Activated CD4-positive, alpha-beta T cell treated with anti-CD3 and anti-CD28 coated beads, Interleukin-2, amount 50 U/mL, for 24 hours (primary cell): ENCODE data around the gene ADGRV1.
"Not testable (repeated sequence)": the region's sequence is repeated elsewhere in the genome, so short reads cannot be mapped to it uniquely, and the experiment has no call there.

ENCODE experiments used
- DNase-seq, 2 donors: peaks; one replicate each; pipeline ENCODE4 v3.0.0-alpha.2; 2020; ENCODE audit warnings: low read depth in 1 of 2, low spot score in 1 of 2

The ADGRV1 gene

GRCh38 chr5:90551376-90551775 lies 7.2 kb upstream of the ADGRV1 start:
- no peak for DNase-seq

- DNase-seq = no peak
These were observed 4.9 kb upstream of the ADGRV1 start for GRCh38 chr5:90553711-90554110.

- no peak for DNase-seq
These were observed 4.1 kb upstream of the ADGRV1 start for GRCh38 chr5:90554358-90555006.

GRCh38 chr5:90555666-90556065 lies 2.9 kb upstream of the ADGRV1 start:
- no peak for DNase-seq

GRCh38 chr5:90557391-90557790 lies 1.2 kb upstream of the ADGRV1 start:
- DNase-seq = no peak

GRCh38 chr5:90557871-90558270 lies 726 bp upstream of the ADGRV1 start:
- DNase-seq = no peak

GRCh38 chr5:90560771-90561170 lies 2.2 kb downstream of the ADGRV1 start:
- DNase-seq = no peak

- no peak for DNase-seq
These were observed 3.2 kb downstream of the ADGRV1 start for GRCh38 chr5:90561766-90562165.

- DNase-seq = no peak
These were observed 3.7 kb downstream of the ADGRV1 start for GRCh38 chr5:90562341-90562740.

GRCh38 chr5:90563108-90563507 lies 4.5 kb downstream of the ADGRV1 start:
- DNase-seq = no peak

- no peak for DNase-seq
These were observed 6.9 kb downstream of the ADGRV1 start for GRCh38 chr5:90565491-90565890.

- no peak for DNase-seq
These were observed 10.5 kb downstream of the ADGRV1 start for GRCh38 chr5:90569084-90569483.

- DNase-seq = no peak
These were observed 11.4 kb downstream of the ADGRV1 start for GRCh38 chr5:90570034-90570433.

GRCh38 chr5:90571147-90571773 lies 12.7 kb downstream of the ADGRV1 start:
- DNase-seq = no peak

- no peak for DNase-seq
These were observed 17.1 kb downstream of the ADGRV1 start for GRCh38 chr5:90575712-90576111.

GRCh38 chr5:90576566-90576965 lies 18.0 kb downstream of the ADGRV1 start:
- not testable (repeated sequence) for DNase-seq

- DNase-seq = not testable (repeated sequence)
These were observed 21.3 kb downstream of the ADGRV1 start for GRCh38 chr5:90579905-90580304.

- no peak for DNase-seq
These were observed 23.4 kb downstream of the ADGRV1 start for GRCh38 chr5:90581956-90582355.

GRCh38 chr5:90585337-90585986 lies 26.9 kb downstream of the ADGRV1 start:
- DNase-seq = no peak

- no peak for DNase-seq
These were observed 27.9 kb downstream of the ADGRV1 start for GRCh38 chr5:90586469-90586868.

GRCh38 chr5:90590170-90590569 lies 31.6 kb downstream of the ADGRV1 start:
- no peak for DNase-seq

- not testable (repeated sequence) for DNase-seq
These were observed 34.5 kb downstream of the ADGRV1 start for GRCh38 chr5:90593083-90593482.
